GM23338 (cell line): ENCODE results near the gene PREB.

ENCODE experiments used
- CREB1 ChIP-seq: fragments of 250-450 bp; sonication (Bioruptor Pico); IDR thresholded peaks from 2 replicates; pipeline ENCODE4 v1.5.0; 2020; ENCODE audit warnings: low read depth, mild to moderate bottlenecking, moderate library complexity
- EZH2phosphoT487 ChIP-seq: fragments of 200-600 bp; sonication (generic); IDR thresholded peaks from one replicate; pipeline ENCODE4 v1.8.1; 2018; ENCODE audit warnings: antibody characterized with exemption; ENCODE audit not compliant: unreplicated experiment
- JUNB ChIP-seq: IDR thresholded peaks from one replicate; pipeline ENCODE4 v1.6.1; 2016; ENCODE audit warnings: antibody characterized with exemption; ENCODE audit not compliant: unreplicated experiment
- TF ChIP-seq, protein P1 (sequence below), 2 experiments: fragments of 200-600 bp in 1 of 2; sonication (generic) in 1 of 2; conservative IDR thresholded peaks; 2 replicates each; pipeline versions ENCODE4 v1.5.1 to v1.6.1; 2016 to 2017; ENCODE audit warnings: antibody characterized with exemption in 2 of 2, low read depth in 2 of 2, mild to moderate bottlenecking in 2 of 2, moderate library complexity in 1 of 2

- TF ChIP-seq EZH2phosphoT487 (no peak), JUNB (no peak), CREB1 (CRISPR knock-in tag) (no peak)
- TF ChIP-seq, protein P1, sequence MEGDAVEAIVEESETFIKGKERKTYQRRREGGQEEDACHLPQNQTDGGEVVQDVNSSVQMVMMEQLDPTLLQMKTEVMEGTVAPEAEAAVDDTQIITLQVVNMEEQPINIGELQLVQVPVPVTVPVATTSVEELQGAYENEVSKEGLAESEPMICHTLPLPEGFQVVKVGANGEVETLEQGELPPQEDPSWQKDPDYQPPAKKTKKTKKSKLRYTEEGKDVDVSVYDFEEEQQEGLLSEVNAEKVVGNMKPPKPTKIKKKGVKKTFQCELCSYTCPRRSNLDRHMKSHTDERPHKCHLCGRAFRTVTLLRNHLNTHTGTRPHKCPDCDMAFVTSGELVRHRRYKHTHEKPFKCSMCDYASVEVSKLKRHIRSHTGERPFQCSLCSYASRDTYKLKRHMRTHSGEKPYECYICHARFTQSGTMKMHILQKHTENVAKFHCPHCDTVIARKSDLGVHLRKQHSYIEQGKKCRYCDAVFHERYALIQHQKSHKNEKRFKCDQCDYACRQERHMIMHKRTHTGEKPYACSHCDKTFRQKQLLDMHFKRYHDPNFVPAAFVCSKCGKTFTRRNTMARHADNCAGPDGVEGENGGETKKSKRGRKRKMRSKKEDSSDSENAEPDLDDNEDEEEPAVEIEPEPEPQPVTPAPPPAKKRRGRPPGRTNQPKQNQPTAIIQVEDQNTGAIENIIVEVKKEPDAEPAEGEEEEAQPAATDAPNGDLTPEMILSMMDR (conservative IDR thresholded peaks at IDR 0.05; ENCODE audit: low read depth in 2 of 2) = 0 out of 4 replicates have a peak, but pooled peaks of 1 of the 2 experiments have one; percentile 5
Observed at GRCh38 chr2:27102329-27102728, 32.1 kb downstream of the PREB start.
